Body of pancreas (tissue), 4 donors: Measurements from ENCODE around the gene GPR35.

Experiments used
- POLR2A ChIP-seq, 3 donors: fragments of 450-650 bp; IDR thresholded peaks; one replicate each; pipeline ENCODE4 v1.6.1; 2016; ENCODE audit warnings: antibody characterized with exemption in 3 of 3, mild to moderate bottlenecking in 2 of 3
- TF ChIP-seq, protein P1 (sequence below), 7 experiments: fragments of 450-650 bp in 4 of 7; fragments of 200-600 bp in 3 of 7; sonication (generic) in 3 of 7; IDR thresholded peaks; one replicate each; pipeline ENCODE4 v1.5.1; 2016 to 2019; ENCODE audit warnings: antibody characterized with exemption in 7 of 7

DNA sequence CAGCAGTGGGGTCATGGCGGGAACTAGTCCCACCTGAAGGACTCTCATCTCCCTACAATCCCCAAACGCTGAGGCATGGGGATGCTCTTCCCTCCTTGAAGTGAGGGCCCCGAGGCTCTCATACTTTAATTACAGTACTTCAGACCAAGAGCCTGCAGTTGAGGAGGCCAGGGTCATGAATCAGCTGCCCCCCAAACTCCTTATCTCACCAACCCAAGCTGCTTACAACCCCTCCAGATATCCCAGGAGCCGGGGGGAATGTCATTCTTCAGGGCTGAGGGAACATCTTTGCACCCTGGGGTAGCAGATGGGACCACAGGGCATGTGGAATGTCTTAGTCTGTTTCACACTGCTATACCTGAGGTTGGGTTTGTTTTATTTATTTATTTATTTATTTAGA, 41.5 kb upstream of the GPR35 start:
- TF ChIP-seq, protein P1, sequence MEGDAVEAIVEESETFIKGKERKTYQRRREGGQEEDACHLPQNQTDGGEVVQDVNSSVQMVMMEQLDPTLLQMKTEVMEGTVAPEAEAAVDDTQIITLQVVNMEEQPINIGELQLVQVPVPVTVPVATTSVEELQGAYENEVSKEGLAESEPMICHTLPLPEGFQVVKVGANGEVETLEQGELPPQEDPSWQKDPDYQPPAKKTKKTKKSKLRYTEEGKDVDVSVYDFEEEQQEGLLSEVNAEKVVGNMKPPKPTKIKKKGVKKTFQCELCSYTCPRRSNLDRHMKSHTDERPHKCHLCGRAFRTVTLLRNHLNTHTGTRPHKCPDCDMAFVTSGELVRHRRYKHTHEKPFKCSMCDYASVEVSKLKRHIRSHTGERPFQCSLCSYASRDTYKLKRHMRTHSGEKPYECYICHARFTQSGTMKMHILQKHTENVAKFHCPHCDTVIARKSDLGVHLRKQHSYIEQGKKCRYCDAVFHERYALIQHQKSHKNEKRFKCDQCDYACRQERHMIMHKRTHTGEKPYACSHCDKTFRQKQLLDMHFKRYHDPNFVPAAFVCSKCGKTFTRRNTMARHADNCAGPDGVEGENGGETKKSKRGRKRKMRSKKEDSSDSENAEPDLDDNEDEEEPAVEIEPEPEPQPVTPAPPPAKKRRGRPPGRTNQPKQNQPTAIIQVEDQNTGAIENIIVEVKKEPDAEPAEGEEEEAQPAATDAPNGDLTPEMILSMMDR (IDR thresholded peaks at IDR 0.05), result no peak
- no peak for TF ChIP-seq POLR2A (IDR thresholded peaks at IDR 0.05)
